GM18498 (cell line): ENCODE data around the gene NTN1.

Source experiments
- ATAC-seq: cut with Tn5 transposase; IDR thresholded peaks from one replicate; pipeline ENCODE4 v1.9.1; 2021; ENCODE audit warnings: mild to moderate bottlenecking, moderate library complexity; ENCODE audit not compliant: unreplicated experiment

Gene NTN1

DNA sequence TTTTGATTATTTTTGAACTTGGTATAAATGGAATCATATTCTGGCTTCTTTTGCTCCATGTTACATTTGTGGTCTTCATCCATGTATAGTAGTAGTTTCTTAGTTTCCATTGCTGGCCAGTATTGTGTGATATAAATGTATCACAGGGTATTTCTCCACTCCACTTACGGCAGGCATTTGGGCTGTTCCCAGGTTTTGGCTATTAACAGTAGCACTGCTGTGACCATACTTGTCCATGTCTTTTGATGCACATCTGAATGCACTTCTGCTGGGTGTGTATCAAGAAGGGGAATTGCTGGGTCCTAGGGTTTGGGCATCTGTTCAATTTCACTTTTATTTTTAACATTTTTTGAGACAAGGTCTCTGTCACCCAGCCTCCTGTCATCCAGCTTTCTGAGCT lies 13.9 kb downstream of the NTN1 start:
- ATAC-seq: no peak

DNA sequence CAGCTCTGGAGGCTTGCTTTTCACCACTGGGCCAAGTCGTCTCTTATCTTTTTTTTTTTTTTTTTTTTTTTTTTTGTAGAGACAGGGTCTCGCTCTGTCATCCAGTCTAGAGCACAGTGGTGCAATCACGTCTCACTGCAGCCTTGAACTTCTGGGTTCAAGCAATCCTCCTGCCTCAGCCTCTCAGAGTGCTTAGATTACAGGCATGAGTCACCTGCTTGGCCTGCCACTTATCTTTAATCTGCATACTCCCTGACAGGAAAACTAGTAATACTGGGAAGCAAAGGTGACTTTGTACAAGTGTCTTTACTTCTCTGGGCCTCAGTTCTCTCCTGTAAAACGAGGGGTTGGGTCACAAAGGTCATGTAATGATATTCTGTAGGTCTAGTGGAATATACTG lies 15.0 kb downstream of the NTN1 start:
- ATAC-seq: no peak

DNA sequence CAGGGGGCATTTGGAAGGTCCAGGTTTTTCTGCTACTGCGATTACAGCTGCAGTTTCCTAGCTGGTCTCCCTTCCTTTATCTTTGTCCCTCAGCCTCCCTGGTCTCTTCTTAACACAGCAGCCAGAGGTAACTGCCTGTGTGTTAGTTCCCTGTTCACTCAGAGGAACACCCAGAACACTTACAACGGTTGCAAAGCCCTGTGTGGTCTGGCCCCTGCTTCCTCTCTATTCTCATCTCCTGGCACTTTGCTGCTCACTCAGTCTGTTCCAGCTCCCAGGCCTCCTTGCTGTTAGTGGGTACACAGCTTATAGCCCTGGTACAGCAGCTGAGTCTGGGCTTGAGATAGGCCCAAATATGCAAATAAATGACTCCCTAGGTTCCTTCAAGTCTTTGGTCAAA lies 16.4 kb downstream of the NTN1 start:
- no peak for ATAC-seq

DNA sequence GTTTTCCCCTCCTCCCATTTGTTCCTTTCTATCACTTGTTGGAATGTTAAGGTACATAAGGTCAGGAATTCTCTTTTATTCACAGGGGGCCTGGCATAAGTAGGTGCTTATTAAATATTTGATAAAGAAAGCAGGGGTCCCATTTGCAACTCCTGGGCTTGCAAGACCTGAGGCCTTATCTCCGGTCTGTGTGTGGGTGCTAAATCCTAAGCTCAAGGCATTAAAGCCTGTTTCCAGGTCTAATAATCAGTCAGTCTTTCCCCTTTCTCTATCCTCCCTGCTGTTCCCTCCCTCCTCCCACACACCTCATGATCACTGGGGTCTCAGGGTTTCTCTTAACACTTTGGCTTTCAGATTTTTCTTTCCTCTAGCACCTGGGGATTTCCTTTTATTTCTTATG lies 17.1 kb downstream of the NTN1 start:
- no peak for ATAC-seq

DNA sequence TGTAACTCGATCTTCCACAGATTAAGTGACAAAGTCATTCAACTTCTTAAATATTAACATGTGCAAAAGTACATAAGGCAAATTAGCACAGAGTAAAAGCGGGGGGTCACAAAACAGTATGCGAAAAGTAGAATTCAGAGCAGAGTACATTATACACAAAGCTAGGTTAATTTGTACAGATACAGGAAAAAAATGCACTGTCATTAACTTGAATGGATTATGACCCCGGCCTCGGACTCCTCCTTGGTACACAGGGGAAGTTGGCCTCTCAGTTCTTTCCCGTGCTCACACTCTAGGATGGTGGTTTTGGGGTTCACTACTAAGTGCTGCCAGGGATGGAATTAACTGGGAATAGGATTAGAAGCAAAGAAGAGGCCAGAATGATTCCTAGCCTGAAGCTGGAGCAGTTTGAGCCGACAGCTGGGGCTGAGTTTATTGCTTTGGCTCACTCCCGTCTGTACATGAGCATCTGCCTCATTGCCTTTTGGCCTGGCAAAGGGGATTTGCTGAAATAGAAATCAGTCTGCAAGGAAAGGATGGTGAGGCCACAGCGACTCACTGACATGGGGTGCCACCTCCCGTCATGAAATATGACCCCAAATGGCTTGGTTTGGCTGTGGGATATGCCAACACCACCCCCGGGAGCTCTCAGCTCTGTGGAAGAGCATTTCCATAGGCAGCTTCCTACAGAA lies 23.6 kb downstream of the NTN1 start:
- ATAC-seq: no peak

DNA sequence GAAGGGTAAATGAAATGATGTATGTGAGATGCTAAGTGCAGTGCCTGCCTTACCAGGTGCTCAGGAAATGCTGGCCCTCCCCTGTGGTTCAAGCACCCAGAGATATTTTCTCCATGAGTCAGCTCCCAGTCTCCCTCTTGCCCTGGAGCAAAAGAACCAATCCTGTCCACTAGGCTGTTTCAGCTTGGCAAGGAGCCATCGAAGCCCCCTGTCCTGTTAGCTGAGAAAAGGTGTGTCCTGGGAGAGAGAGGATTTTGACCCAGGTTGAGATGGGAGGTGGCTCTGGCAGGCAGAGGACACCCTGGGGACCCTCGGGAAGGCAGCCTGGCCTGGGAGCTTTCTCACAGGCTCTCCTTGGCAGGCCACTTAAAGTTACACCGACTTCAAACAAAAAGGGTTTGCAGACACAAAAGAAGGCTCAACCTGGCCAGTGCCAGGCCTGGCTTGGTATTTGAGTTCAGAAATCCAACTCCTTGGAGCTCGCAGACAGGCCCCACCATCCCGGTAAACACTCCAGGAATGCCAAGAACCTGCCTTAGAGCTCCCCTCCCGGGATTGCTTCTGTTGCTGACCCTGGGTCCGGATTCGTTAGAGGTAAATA lies 29.6 kb downstream of the NTN1 start:
- no peak for ATAC-seq

DNA sequence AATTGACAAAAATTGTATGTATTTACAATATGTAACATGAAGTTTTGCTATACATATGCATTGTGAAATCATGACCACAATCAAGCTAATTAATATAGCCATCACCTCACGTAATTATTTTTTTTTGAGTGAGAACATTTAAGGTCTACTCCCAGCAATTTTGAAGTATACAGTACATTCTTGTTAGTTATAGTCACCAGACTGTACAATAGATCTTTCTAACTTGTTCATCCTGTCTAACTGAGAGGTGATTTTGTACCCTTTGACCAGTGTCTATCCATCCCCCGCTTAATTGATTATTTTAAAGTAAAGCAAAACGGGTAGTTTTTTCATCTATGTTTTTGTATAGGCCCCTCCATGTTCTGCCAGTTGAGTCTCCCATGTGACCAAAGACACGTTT lies 30.3 kb downstream of the NTN1 start:
- no peak for ATAC-seq

DNA sequence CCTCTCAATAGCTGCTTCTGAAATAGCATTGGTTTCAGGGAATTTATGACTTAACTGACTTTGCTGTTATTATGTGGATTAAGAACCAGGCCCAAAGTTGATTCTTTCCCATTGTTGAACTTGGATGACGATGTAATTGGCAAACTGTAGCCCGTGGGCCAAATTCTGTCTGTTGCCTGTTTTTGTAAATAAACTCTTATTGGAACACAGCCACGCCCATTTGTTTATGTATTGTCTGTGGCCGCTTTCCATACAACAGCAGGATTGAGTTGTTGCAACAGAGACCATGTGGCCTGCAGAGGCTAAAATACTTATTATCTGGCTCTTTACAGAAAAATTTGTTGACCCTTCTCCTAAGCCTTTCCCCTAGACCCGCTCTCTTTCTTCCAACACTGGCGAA lies 31.6 kb downstream of the NTN1 start:
- ATAC-seq: no peak

DNA sequence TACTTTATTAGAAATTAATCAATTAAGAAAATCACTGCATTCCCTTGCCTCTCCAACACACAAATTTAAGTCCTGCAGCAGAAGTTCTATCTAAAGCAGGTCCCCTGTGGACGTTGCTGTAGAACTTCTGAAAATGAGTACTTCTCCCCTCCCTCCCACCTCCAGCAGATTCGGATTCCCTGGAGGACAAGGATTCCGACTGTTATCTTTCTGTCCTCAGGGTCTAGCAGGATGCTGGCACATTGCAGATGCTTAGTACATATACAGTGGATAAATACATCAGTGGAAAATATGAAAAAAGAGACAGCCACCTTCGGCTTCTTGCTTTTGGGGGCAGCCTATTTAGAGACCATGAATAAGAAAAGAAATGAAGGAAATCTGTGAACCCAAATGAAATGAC lies 32.1 kb downstream of the NTN1 start:
- ATAC-seq: no peak

DNA sequence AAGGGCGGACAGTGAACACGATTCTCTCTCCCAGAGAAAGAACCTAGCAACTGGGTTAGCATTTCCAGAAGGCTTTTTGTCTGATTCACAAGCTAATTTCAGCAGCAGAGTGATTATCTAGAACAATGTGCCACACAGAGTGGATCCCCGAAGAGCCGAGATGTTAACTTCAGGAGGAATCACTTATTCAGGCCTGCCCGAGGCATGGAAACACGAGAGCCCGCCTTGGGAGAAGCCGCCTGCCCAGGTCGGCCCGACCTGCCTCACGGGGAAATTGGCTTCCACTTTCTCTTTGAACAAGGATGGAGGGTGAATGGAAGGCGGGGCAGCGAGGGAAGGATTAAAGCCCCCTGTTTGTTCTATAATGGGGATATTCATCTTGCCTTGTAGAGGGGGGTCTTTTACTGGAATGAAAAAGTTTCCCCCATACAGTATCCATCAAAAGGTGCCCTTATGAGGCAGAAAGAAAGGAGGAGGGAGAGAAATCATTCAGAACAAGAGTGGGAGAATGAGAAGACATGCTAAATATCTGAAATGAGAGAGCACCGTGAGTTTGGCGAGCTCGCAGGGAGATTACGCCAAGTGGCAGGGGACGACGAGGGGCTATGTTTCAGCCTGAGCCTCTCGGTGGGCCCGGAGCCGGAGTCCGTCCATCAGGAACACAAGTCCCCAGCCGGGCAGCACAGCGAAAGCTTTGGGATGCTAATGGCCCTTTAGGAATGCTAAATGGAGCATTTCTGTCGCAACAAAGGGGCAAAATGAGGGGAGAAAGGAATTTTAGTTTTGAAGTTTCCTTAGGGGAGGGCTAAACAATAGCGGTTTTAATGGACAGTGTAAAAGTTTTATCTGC lies 33.0 kb downstream of the NTN1 start:
- ATAC-seq: no peak

DNA sequence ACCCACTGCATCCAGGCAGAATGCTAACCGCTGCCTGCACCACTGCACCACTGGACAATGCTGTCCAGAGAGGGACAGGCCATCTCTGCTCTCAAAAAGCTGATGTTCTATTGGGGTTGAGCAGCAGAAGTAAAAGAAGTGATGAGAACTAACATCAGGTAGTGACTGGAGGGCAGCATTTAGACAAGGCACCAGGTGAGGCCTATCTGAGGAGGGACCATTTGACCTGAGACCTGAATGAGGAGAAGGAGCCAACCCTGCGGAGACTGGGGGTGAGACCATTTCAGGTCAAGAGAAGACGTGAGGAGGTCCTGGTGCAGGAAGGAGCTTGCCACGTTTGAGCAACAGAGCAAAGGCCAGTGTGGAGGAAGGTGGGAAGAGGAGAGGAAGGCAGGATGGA lies 34.0 kb downstream of the NTN1 start:
- ATAC-seq: no peak

DNA sequence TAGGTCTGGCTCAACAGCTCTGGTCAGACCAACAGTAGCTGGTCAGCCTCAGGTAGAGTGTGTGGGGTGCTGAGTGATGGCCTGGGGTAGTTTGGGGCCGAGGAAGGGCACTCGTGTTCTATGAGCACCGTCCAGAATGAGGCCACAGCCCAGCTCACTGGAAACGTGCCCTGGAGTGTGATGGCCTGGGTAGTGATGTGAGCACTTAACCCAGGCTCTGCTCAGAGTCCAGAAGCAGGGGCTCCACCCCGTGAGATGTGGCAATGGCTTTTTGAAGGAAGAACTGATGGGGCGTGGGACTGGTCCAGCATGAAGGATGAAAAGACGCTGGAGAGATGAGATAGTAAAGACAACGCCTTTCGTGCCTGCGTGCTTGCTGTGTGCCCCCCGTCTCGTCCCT lies 35.3 kb downstream of the NTN1 start:
- no peak for ATAC-seq

DNA sequence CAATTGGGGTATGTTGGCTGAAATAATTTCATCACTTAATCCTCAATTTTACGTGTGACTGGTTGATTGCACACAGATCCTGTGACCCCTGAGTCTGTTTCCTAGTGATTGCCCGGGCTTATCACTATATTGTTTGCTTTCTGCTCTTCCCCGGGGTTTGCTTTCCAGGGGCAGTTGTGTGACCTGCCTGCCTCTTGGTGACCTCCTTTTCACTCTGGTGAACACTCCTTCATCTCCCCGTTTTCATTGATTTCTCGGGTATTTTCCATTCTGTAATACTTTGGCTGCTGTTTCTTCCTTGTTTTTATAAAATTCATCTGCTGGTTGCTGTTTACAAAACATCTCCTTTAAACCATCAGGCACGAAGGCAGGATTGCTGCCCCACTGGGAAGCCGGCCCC lies 36.0 kb downstream of the NTN1 start:
- no peak for ATAC-seq

DNA sequence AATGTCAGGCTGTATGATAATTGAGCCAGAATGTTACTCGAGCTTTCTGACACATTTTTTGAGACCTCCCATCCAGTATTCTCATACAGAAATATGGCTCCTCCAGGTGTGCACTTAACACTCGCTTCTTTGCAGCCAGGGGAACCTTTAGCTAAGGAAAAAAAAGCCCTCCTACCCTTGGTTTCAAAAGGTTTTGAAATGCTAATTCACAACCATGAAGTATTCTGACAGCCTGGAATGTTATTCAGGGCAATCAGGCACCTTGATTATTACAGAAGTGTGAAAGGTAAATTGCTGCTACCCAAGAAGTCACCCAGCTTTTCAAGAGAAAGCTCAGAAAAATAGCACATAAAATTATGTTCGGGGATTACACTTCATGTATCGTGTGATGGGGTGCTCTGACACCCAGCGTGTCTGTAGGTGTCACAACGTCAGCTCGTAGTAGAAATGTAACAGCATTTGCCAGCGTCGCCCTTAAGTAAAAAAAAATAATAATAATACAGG lies 41.1 kb downstream of the NTN1 start:
- ATAC-seq: no peak

DNA sequence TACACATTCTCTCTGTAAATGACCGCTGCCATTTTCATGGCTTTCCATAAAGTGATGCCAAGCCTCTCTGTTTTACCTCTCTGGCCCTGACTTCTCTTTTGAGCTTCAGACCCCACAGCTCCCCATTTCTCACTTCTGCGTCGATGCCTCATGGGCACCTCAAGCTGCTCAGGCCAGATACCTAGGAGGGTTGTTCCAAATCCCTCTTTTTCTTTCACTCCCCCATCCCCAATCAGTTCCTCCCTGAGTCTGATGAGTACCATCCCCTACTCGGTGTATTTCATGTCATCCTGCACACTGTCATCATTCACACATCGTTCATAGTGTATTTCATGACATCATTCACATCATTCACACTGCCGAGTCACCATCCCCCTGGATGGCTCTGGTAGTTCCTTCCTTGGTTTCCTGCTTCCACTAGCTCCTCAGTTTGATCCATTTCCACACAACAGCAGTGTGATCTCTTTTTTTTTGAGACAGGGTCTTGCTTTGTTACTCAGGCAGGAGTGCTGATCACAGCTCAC lies 43.1 kb downstream of the NTN1 start:
- ATAC-seq: no peak

DNA sequence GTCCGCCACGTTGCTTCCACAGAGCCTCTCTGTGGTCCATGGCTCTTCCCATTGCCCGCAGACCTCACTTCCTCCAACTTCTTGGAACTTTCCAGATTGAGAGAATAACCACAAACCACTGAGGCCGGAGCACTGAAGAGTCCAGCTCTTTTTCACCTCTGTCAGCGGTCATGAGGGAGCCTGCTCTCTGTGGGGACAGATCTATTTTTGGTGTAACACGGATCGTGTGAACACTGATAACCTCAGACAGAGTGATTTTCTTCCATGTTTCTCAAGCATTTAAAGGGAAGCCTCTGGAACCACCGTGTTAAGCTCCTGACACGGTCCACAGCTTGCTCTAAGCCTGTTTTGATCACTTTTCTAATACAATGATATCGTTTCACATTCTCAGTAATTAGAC lies 49.7 kb downstream of the NTN1 start:
- no peak for ATAC-seq

DNA sequence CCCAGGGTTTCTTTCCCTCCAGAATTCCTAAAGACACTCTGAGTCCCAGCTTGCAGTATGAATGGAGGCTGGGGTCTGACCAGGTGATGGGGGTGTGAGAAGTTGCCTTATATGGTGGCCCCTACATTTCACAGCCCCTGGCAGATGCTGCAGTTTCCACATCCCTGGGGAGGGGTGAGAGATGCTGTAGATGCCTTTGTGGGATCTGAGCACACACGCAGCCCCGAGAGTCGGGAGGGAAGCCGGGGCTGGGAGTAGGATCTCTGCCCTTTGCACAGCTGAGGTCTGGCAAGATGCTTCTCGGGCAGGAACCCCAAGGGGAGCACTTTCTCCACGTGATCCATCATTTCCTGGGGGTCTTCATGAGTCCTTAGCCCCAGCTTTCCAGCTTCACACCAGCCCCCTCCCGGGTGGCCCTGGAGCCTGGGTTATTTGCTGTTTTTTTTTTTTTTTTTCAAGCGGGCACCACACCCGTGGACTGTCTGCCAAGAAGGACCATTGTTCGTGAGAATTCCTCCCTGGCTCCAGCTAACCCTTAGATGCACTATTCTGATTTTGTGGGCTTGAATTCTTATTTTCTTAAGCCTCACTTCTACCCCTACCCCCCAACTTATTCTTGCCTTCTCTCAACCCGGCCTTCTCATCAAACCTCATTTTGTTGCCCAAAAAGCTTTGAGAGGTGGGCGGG lies 50.6 kb downstream of the NTN1 start:
- ATAC-seq: no peak

DNA sequence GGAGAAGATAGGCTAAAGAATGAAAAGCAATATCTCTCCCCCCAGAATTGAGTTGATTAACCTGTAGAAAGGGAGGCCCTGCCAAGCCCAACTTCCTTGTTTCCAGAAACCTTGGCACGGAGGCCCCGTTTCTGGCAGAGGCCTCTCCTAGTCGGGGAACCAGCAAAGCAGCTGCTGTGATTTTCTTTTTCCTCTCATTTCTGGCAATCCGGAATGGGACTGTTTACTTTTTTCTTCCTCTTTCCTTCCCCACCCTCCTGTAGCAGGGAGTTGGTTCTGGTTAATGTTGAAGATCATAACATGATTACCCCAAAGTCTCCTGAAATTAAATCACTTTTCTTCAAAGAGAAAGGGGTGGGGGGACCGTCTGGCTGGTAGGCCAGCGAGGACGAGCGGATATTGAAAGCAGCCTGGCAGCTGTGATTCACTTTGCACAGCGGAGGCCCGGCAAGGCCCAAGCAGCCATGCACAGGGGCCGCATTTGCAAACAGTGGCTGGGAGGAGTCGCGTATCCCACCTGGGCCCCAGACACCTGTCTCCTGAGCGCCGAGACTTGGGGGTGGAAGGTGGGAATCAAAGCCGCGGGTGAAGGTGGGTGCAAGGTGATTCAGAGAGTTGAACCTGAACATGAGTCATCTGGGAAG lies 51.5 kb downstream of the NTN1 start:
- ATAC-seq: no peak

DNA sequence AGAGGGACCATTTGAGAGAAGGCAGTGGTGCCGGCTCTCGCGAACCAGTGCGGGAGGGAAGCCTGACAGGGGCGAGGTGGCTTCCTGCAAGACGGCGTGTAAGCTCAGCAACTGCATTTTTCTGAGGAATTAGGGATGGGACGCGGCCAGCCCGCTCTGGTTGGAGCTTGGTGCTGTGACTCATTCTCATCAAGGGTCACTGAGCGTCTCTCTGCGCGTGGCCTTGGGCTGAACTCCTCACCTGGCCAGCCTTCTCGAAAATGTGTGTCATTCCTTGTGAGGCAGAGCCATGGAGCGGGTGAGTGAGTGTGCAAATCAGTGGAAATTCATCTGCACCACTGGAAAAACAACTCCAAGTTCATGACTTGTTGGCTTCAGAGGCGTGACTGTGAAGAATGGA lies 52.8 kb downstream of the NTN1 start:
- ATAC-seq: no peak

DNA sequence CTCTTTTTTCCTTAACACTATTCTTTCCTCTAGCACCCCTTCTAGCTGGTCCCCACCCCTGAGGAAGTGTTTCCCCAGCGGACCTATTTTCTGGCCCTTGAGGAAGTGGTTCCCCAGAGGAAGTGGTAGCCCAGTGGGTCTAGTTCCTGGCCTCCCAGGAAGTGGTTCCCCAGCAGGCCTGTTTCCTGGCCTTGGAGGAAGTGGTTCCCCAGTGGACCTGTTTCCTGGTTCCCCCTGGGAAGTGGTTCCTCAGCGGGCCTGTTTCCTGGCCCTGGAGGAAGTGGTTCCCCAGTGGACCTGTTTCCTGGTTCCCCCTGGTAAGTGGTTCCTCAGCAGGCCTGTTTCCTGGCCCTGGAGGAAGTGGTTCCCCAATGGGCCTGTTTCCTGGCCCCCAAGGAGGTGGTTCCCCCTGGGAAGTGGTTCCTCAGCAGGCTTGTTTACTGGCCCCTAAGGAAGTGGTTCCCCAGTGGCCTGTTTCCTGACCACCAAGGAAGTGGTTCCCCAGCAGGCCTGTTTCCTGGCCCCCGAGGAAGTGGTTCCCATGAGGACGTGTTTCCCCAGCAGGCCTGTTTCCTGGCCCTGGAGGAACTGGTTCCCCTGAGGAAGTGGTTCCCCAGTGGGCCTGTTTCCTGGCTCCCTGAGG lies 58.3 kb downstream of the NTN1 start:
- no peak for ATAC-seq
